Measurements from ENCODE around the gene RAD50. TPM values are rescaled to one million over a fixed set of nuclear protein-coding genes. Genes with fewer than 3 reads are reported as not detected.

RAD50 gene
- total RNA-seq, 2 experiments from 2014 or later, result 39.7 to 51.6 TPM

Other genes starting within 250 kb of the RAD50 start
- gene SLC22A5, start 187.3 kb upstream of the RAD50 start, total RNA-seq, result 1 to 10 TPM; 3.9 to 4.5 TPM
- gene IRF1, start 66.2 kb upstream of the RAD50 start, total RNA-seq, result 100 to 1,000 TPM; 205 to 223 TPM
- gene IL5, start 13.5 kb upstream of the RAD50 start, total RNA-seq, result 10 to 100 TPM in 1 of 2 experiments, under 1 TPM in 1; 0.35 to 20.0 TPM
- 100 to 1,000 TPM in 1 of 2 experiments, 1 to 10 TPM in 1; 4.8 to 119 TPM for gene IL13, start 101.2 kb downstream of the RAD50 start, total RNA-seq
- gene IL4, start 117.0 kb downstream of the RAD50 start, total RNA-seq, result 1 to 10 TPM in 1 of 2 experiments, under 1 TPM in 1; 0.53 to 2.5 TPM
- 10 to 100 TPM; 18.2 to 38.8 TPM for gene KIF3A, start 180.6 kb downstream of the RAD50 start, total RNA-seq
- gene CCNI2, start 190.4 kb downstream of the RAD50 start, total RNA-seq, result 10 to 100 TPM; 16.7 to 52.5 TPM
- gene SEPTIN8, start 220.3 kb downstream of the RAD50 start, total RNA-seq, result 10 to 100 TPM; 43.7 to 57.3 TPM

All from activated CD8-positive, alpha-beta memory T cell treated with anti-CD3 and anti-CD28 coated beads, Interleukin-2, amount 10 ng/mL, durations not matched to agents 7 days and 5 days (primary cell).